Endothelial cell of umbilical vein (primary cell): ENCODE results near the gene CACNA2D3.

ENCODE experiments used
- EZH2 ChIP-seq: IDR thresholded peaks from 2 replicates; pipeline ENCODE4 v1.6.1; 2012; ENCODE audit warnings: borderline replicate concordance, low read depth, mild to moderate bottlenecking, moderate library complexity, low read length, inconsistent platforms; ENCODE audit not compliant: severe bottlenecking
- FOS ChIP-seq: IDR thresholded peaks from 2 replicates; pipeline ENCODE4 v1.6.1; 2011; ENCODE audit warnings: mild to moderate bottlenecking, low read length, moderate library complexity, borderline replicate concordance; ENCODE audit not compliant: insufficient read depth
- GATA2 ChIP-seq: IDR thresholded peaks from 2 replicates; pipeline ENCODE4 v1.7.0; 2011; ENCODE audit warnings: low read depth, mild to moderate bottlenecking, moderate library complexity, mixed read lengths, low read length; ENCODE audit not compliant: insufficient read length, insufficient read depth
- JUN ChIP-seq: IDR thresholded peaks from 2 replicates; pipeline ENCODE4 v1.6.1; 2011; ENCODE audit warnings: borderline replicate concordance, low read depth; ENCODE audit not compliant: insufficient read length, insufficient read depth
- MYC ChIP-seq: IDR thresholded peaks from one replicate; pipeline ENCODE4 v1.6.1; 2011; ENCODE audit warnings: mild to moderate bottlenecking, low read depth, low read length
- POLR2A ChIP-seq: IDR thresholded peaks from 2 replicates; pipeline ENCODE4 v1.6.1; 2012; ENCODE audit warnings: low read depth, mild to moderate bottlenecking, control low read depth, low read length
- POLR2AphosphoS5 ChIP-seq: IDR thresholded peaks from 2 replicates; pipeline ENCODE4 v1.6.1; 2012; ENCODE audit warnings: low read depth, mild to moderate bottlenecking, control low read depth, low read length, moderate library complexity; ENCODE audit not compliant: insufficient read depth
- TF ChIP-seq, protein P1 (sequence below): IDR thresholded peaks from 2 replicates; pipeline ENCODE4 v1.6.1; 2011; ENCODE audit not compliant: insufficient read depth, insufficient read length
- TF ChIP-seq, protein P2 (sequence below), 2 donors: IDR thresholded peaks; 1 replicate in 1 of 2; 2 replicates in 1 of 2; pipeline ENCODE4 v1.5.1; 2011; ENCODE audit warnings: low read length in 2 of 2, mild to moderate bottlenecking in 2 of 2, moderate library complexity in 2 of 2, control low read depth in 1 of 2, inconsistent platforms in 1 of 2, low read depth in 1 of 2; ENCODE audit not compliant: insufficient read depth in 1 of 2; ENCODE audit errors: extremely low read depth in 1 of 2

DNA sequence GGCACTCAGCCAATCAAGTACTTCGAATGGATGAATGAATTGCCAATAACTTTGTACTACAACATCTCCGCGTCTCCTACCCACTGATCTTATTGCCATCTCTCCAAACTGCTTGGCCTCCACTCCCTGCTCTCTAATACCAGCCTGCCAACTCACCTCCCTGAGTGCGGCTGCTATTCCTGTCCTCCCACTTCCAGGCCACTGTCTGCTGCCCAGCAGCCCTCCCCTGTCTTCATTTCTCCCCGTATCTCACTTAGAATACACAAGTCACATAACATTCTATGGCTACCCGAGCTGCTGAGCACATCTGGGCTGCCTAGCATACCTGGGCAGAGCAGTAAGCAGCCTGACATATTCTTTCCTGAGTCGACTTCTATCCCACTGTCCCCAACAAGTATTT lies 955.4 kb downstream of the CACNA2D3 start:
- no peak for TF ChIP-seq POLR2AphosphoS5
- TF ChIP-seq POLR2A = no peak
- no peak for TF ChIP-seq MYC
- TF ChIP-seq, protein P1, sequence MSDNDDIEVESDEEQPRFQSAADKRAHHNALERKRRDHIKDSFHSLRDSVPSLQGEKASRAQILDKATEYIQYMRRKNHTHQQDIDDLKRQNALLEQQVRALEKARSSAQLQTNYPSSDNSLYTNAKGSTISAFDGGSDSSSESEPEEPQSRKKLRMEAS = no peak
- TF ChIP-seq FOS = no peak
- TF ChIP-seq, protein P2, sequence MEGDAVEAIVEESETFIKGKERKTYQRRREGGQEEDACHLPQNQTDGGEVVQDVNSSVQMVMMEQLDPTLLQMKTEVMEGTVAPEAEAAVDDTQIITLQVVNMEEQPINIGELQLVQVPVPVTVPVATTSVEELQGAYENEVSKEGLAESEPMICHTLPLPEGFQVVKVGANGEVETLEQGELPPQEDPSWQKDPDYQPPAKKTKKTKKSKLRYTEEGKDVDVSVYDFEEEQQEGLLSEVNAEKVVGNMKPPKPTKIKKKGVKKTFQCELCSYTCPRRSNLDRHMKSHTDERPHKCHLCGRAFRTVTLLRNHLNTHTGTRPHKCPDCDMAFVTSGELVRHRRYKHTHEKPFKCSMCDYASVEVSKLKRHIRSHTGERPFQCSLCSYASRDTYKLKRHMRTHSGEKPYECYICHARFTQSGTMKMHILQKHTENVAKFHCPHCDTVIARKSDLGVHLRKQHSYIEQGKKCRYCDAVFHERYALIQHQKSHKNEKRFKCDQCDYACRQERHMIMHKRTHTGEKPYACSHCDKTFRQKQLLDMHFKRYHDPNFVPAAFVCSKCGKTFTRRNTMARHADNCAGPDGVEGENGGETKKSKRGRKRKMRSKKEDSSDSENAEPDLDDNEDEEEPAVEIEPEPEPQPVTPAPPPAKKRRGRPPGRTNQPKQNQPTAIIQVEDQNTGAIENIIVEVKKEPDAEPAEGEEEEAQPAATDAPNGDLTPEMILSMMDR (IDR thresholded peaks at IDR 0.05; ENCODE audit: extremely low read depth in 1 of 2, insufficient read depth in 1 of 2, low read depth in 1 of 2, low read length in 2 of 2) = no peak
- TF ChIP-seq EZH2 = no peak
- no peak for TF ChIP-seq GATA2
- no peak for TF ChIP-seq JUN
